Spleen (tissue), 11 donors: Measurements from ENCODE around the gene GPR148. TPM values are rescaled to one million over a fixed set of nuclear protein-coding genes. Genes with fewer than 3 reads are reported as not detected.
A peak's percentile ranks its signal among the peaks of the same experiment; 100 is the strongest.

Experiments used
- DNase-seq: peaks from one replicate; pipeline ENCODE4 v3.0.0-alpha.2; 2020
- H3K27ac ChIP-seq, 8 donors: fragments of 200-600 bp; sonication (generic) in 7 of 8; 1 replicate in 4 of 8; 2 replicates in 4 of 8; pipeline versions ENCODE4 v1.5.0 to v1.8.0; 2016 to 2021; ENCODE audit warnings: inconsistent platforms in 4 of 8, mild to moderate bottlenecking in 4 of 8, moderate library complexity in 1 of 8
- H3K27me3 ChIP-seq, 7 donors: fragments of 200-600 bp; sonication (generic) in 6 of 7; replicated peaks in 1 of 7; 1 replicate in 4 of 7; 2 replicates in 3 of 7; pipeline versions ENCODE4 v1.5.0 to v1.8.0; 2016 to 2021; ENCODE audit warnings: inconsistent platforms in 3 of 7, mild to moderate bottlenecking in 1 of 7
- H3K36me3 ChIP-seq, 6 donors: fragments of 200-600 bp; sonication (generic) in 5 of 6; 1 replicate in 4 of 6; 2 replicates in 2 of 6; pipeline versions ENCODE4 v1.5.0 to v1.8.0; 2016 to 2021; ENCODE audit warnings: inconsistent platforms in 2 of 6
- H3K4me1 ChIP-seq, 6 donors: fragments of 200-600 bp; sonication (generic) in 5 of 6; 1 replicate in 3 of 6; 2 replicates in 3 of 6; pipeline versions ENCODE4 v1.5.0 to v1.8.0; 2016 to 2021; ENCODE audit warnings: inconsistent platforms in 3 of 6
- H3K4me3 ChIP-seq, 8 donors: fragments of 200-600 bp; sonication (generic) in 7 of 8; 1 replicate in 4 of 8; 2 replicates in 4 of 8; pipeline versions ENCODE4 v1.5.0 to v1.8.0; 2016 to 2021; ENCODE audit warnings: inconsistent platforms in 4 of 8, mild to moderate bottlenecking in 4 of 8, moderate library complexity in 2 of 8
- H3K9me3 ChIP-seq, 8 donors: fragments of 200-600 bp; sonication (generic) in 7 of 8; 1 replicate in 4 of 8; 2 replicates in 4 of 8; pipeline versions ENCODE4 v1.5.0 to v1.8.0; 2016 to 2021; ENCODE audit warnings: inconsistent platforms in 4 of 8
- CTCF ChIP-seq, 11 experiments: fragments of 200-600 bp in 7 of 11; fragments of 450-650 bp in 4 of 11; sonication (generic) in 4 of 11; IDR thresholded peaks in 8 of 11; conservative IDR thresholded peaks in 3 of 11; 1 replicate in 7 of 11; 2 replicates in 4 of 11; pipeline versions ENCODE4 v1.4.0 to v1.8.0; 2016 to 2021; ENCODE audit warnings: antibody characterized with exemption in 11 of 11, inconsistent platforms in 4 of 11, mild to moderate bottlenecking in 1 of 11
- POLR2A ChIP-seq, 3 donors: fragments of 450-650 bp; IDR thresholded peaks; one replicate each; pipeline ENCODE4 v1.5.1; 2017; ENCODE audit warnings: antibody characterized with exemption in 3 of 3, mild to moderate bottlenecking in 1 of 3
- POLR2AphosphoS5 ChIP-seq, 3 donors: sonication (generic); formaldehyde crosslinking; IDR thresholded peaks; one replicate each; pipeline ENCODE4 v1.5.1; 2017; ENCODE audit warnings: antibody characterized with exemption in 3 of 3
- WGBS, 5 donors: extraction: QIAGEN DNeasy Blood & Tissue Kit in 3 of 5; methylation state at CpG; one replicate each; pipeline versions ENCODE4 v1.1.5 to v1.1.7; 2013 to 2018; 5-methylcytosine and 5-hydroxymethylcytosine counted together
- intact Hi-C: fragments of 100-400 bp; cut with DNase I; formaldehyde crosslinking; loops from one replicate; pipeline ENCODE4 v1.15.0; 2023; ENCODE audit warnings: low total_unique reads
- polyA plus RNA-seq, 3 donors: library from polyadenylated mRNA; stranded (reverse); fragments of 200-250 nt; gene quantifications; one replicate each; pipeline ENCODE4 v1.2.1, GENCODE V29; 2013
- total RNA-seq, 7 donors: library from RNA; depleted of rRNA in 3 of 7; stranded (reverse); fragments of >200 nt in 3 of 7; fragmentation: NEBNext Ultra II Directional in 4 of 7; extraction: Animal tissue kit (Norgen Biotek cat#: 25700) in 4 of 7; gene quantifications; one replicate each; pipeline versions ENCODE4 v1.1.0 to v1.2.1, GENCODE V29; 2016 to 2021
- donor health status: healthy with polysubstance abuse.
- donor health status: DM: no; HTN: no; CAD: no; lungs with moderate emphysema.
- donor health status: DM: no; HTN: no; CAD: no.
- donor health status: Bipolar disorder and iron deficiency.
- donor health status: healthy.
- donor health status: DM: no; HTN: no; CAD: no.
- donor health status: DM: yes; HTN: yes; CAD: no.

GPR148 gene
- total and polyA plus RNA-seq, 10 donors = not detected

- no peak within 1 kb of the TSS for H3K27ac ChIP-seq
- H3K4me3 ChIP-seq = peak within 1 kb of the TSS in 4 of 8 donors; percentile 8 to 61 (median 18)
- H3K36me3 ChIP-seq = no peaks in the 10 kb centered on the region
- intact Hi-C loops = no loop called here
- peak; percentile 69 for DNase-seq
- peaks cover 0 to 11% (median 6%) of the 10 kb centered on the region in 6 donors for H3K4me1 ChIP-seq
- no peak for TF ChIP-seq CTCF (IDR thresholded peaks at IDR 0.05 in 8 of 11, conservative IDR thresholded peaks at IDR 0.05 in 3 of 11)
- TF ChIP-seq POLR2A (IDR thresholded peaks at IDR 0.05) = no peak
- no peak for TF ChIP-seq POLR2AphosphoS5 (IDR thresholded peaks at IDR 0.05)
- WGBS, 5 donors = 2 to 8% (median 5%) methylated on average over 31 to 43 of the region's 43 CpGs
- no peaks in the 10 kb centered on the region for H3K9me3 ChIP-seq
- peaks cover 0 to 89% (median 32%) of the 10 kb centered on the region in 7 donors for H3K27me3 ChIP-seq
These were observed 26.6 kb downstream of the GPR148 start, which contains the start of gene AMER3 for GRCh38 chr2:130755256-130756052. Gene AMER3, plus strand, starts transcription at chr2:130755540. Its CDS starts 6,533 bp downstream, at chr2:130762073.

- no peak overlapping the region for H3K27ac ChIP-seq
- H3K4me3 ChIP-seq = peak overlapping the region in 4 of 8 donors; percentile 8 to 61 (median 18)
- intact Hi-C loops = no loop called here
- TF ChIP-seq POLR2AphosphoS5 (IDR thresholded peaks at IDR 0.05) (no peak), CTCF (IDR thresholded peaks at IDR 0.05 in 8 of 11, conservative IDR thresholded peaks at IDR 0.05 in 3 of 11) (no peak), POLR2A (IDR thresholded peaks at IDR 0.05) (no peak)
- DNase-seq = peak; percentile 66
- H3K27me3 ChIP-seq = peaks cover 0 to 94% (median 32%) of the 10 kb centered on the region in 7 donors
- WGBS, 5 donors = 4 to 19% (median 8%) methylated on average over 6 to 80 of the region's 80 CpGs
- peaks cover 0 to 11% (median 6%) of the 10 kb centered on the region in 6 donors for H3K4me1 ChIP-seq
- H3K9me3 ChIP-seq = no peaks in the 10 kb centered on the region
- H3K36me3 ChIP-seq = no peaks in the 10 kb centered on the region
These were observed 27.4 kb downstream of the GPR148 start for GRCh38 chr2:130756053-130756873.

- TF ChIP-seq CTCF (IDR thresholded peaks at IDR 0.05 in 8 of 11, conservative IDR thresholded peaks at IDR 0.05 in 3 of 11) (no peak), POLR2AphosphoS5 (IDR thresholded peaks at IDR 0.05) (no peak), POLR2A (IDR thresholded peaks at IDR 0.05) (no peak)
- peaks cover 0 to 11% (median 6%) of the 10 kb centered on the region in 6 donors for H3K4me1 ChIP-seq
- intact Hi-C loops = no loop called here
- no peaks in the 10 kb centered on the region for H3K36me3 ChIP-seq
- no peaks in the 10 kb centered on the region for H3K9me3 ChIP-seq
- H3K27me3 ChIP-seq = peaks cover 0 to 94% (median 32%) of the 10 kb centered on the region in 7 donors
- H3K4me3 ChIP-seq = no peak overlapping the region
- peak; percentile 29 for DNase-seq
- no peak overlapping the region for H3K27ac ChIP-seq
- 34 to 49% (median 38%) methylated on average over 16 of the region's 16 CpGs for WGBS, 5 donors
These were observed 28.2 kb downstream of the GPR148 start for GRCh38 chr2:130756874-130757668.
